ENCODE data around the gene IL11RA. TPM values are rescaled to one million over a fixed set of nuclear protein-coding genes. Genes with fewer than 3 reads are reported as not detected.
A peak's percentile ranks its signal among the peaks of the same experiment; 100 is the strongest.

IL11RA gene
- total and polyA plus RNA-seq, 2 of the 8 experiments (the other 6 are each of a cell fraction or from before 2014, with no cell fraction given): 5.5 to 9.1 TPM

GRCh38 chr9:34675048-34675714 is 23.2 kb downstream of the IL11RA start:
- no peak overlapping the region for H2BK12ac ChIP-seq (ENCODE audit: low read depth, low read length)
- H3K4me3 ChIP-seq (ENCODE audit: extremely low read depth in 1 of 4, insufficient read depth in 2 of 4, low read depth in 3 of 4, low read length in 4 of 4): no peak overlapping the region
- no peaks in the 10 kb centered on the region for H3K79me2 ChIP-seq (ENCODE audit: control insufficient read depth in 1 of 2, insufficient read depth in 2 of 2, low read length in 2 of 2)
- H3K18ac ChIP-seq (ENCODE audit: extremely low read depth, low read length): no peak overlapping the region
- no peak overlapping the region for H2BK20ac ChIP-seq (ENCODE audit: low read length)
- H3K56ac ChIP-seq (replicated peaks; ENCODE audit: insufficient read length, low read depth, low read length): no peak overlapping the region
- WGBS, 2 experiments (ENCODE audit: extremely low coverage in 1 of 2, insufficient coverage in 1 of 2, insufficient read length in 1 of 2, insufficient replicate concordance in 2 of 2, low coverage in 1 of 2, low lambda C conversion rate in 2 of 2, missing lambda C conversion rate in 1 of 2): 25% methylated on average over 10 of the region's 10 CpGs; no CpG with 5 or more reads in 1 of the 2 experiments
- 0 out of 7 replicates have a peak, but pooled peaks cover 0 to 2% (median under 1%) of the 10 kb centered on the region in 4 experiments for H3K4me1 ChIP-seq (replicated peaks in 1 of 4; ENCODE audit: control insufficient read depth in 3 of 4, insufficient read depth in 4 of 4, low read length in 3 of 4)
- H3K23me2 ChIP-seq (ENCODE audit: low read depth, low read length): no peaks in the 10 kb centered on the region; the same call in 1 of the 2 replicates
- no peak overlapping the region for H4K8ac ChIP-seq (ENCODE audit: extremely low read depth, insufficient read depth, low read length)
- peaks cover 0 to 4% of the 10 kb centered on the region in 2 experiments for H4K20me1 ChIP-seq (replicated peaks in 1 of 2; ENCODE audit: control insufficient read depth in 1 of 2, insufficient read depth in 2 of 2, low read length in 2 of 2)
- no peak overlapping the region for H4K5ac ChIP-seq (ENCODE audit: insufficient read length, low read depth, low read length)
- no peaks in the 10 kb centered on the region for H3K79me1 ChIP-seq (ENCODE audit: low read depth, low read length)
- H2BK120ac ChIP-seq (replicated peaks; ENCODE audit: low read depth, low read length): no peak overlapping the region
- no peak overlapping the region for H3K23ac ChIP-seq (ENCODE audit: insufficient read length)
- no peak overlapping the region for H3K27ac ChIP-seq (ENCODE audit: low read depth, low read length)
- DNase-seq (ENCODE audit: low read depth in 1 of 2, low spot score in 2 of 2): peak in 1 of 2 experiments; percentile 92
- H3K9me3 ChIP-seq (ENCODE audit: insufficient read depth in 2 of 2, low read depth in 1 of 2, low read length in 1 of 2): no peaks in the 10 kb centered on the region
- H2AK5ac ChIP-seq (ENCODE audit: low read depth, low read length): no peak overlapping the region
- H4K91ac ChIP-seq (replicated peaks; ENCODE audit: insufficient read length, low read length): no peak overlapping the region
- H3K27me3 ChIP-seq (replicated peaks in 1 of 4; ENCODE audit: control insufficient read depth in 3 of 4, extremely low read depth in 1 of 4, insufficient read depth in 3 of 4, low read length in 3 of 4): no peaks in the 10 kb centered on the region
- H3K4me2 ChIP-seq (ENCODE audit: insufficient read depth in 1 of 2, low read depth in 2 of 2, low read length in 2 of 2): no peak overlapping the region
- no peak overlapping the region for H3K9ac ChIP-seq (replicated peaks in 1 of 4; ENCODE audit: extremely low read depth in 1 of 4, low read depth in 3 of 4, low read length in 3 of 4)
- no peak overlapping the region for H2BK15ac ChIP-seq (ENCODE audit: low read length)
- H3K14ac ChIP-seq (ENCODE audit: insufficient read length): no peak overlapping the region
- POLR2A ChIA-PET (ENCODE audit: partially characterized antibody): interaction anchor here (0.8 to 1.1 kb wide), 3 partner anchors 10 to 27 kb away, joined by 3 to 6 read pairs (median 4); no protein-coding TSS in a partner anchor
- no peak overlapping the region for H3K4ac ChIP-seq (replicated peaks; ENCODE audit: insufficient read length, low read depth, low read length)
- CTCF ChIA-PET (ENCODE audit: partially characterized antibody): interaction anchor here (0.5 to 5.0 kb wide), 40 partner anchors 8 to 945 kb away, joined by 3 to 108 read pairs (median 4); partner anchors contain the start of genes ARID3C, CCL19, CCL21 and CCL27
- peak overlapping the region; percentile 33; the same call in 1 of the 2 replicates for H2AFZ ChIP-seq (ENCODE audit: low read length)
- H2BK5ac ChIP-seq (ENCODE audit: low read depth, low read length): no peak overlapping the region
- H3K36me3 ChIP-seq (ENCODE audit: control insufficient read depth in 2 of 4, insufficient read depth in 4 of 4, low read length in 3 of 4): no peaks in the 10 kb centered on the region
- FAIRE-seq: peak; percentile 80
- TF ChIP-seq YY1 (IDR thresholded peaks at IDR 0.05; ENCODE audit: low read depth, low read length): peak; percentile 48; the same call in 1 of the 2 replicates
- TF ChIP-seq, protein P1, sequence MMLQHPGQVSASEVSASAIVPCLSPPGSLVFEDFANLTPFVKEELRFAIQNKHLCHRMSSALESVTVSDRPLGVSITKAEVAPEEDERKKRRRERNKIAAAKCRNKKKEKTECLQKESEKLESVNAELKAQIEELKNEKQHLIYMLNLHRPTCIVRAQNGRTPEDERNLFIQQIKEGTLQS (IDR thresholded peaks at IDR 0.05; ENCODE audit: insufficient read depth, low read depth, low read length): peak; percentile 26; the same call in 1 of the 2 replicates
- TF ChIP-seq TAF7 (optimal IDR thresholded peaks at IDR 0.05; ENCODE audit: borderline replicate concordance, low read depth, low read length): peak; percentile 66
- TF ChIP-seq MAX (IDR thresholded peaks at IDR 0.05): peak; percentile 37; the same call in 1 of the 2 replicates
- peak in 1 of 2 experiments; percentile 48; a peak in 1 of 3 replicates for TF ChIP-seq EP300 (IDR thresholded peaks at IDR 0.05; ENCODE audit: borderline replicate concordance in 1 of 2, low read depth in 2 of 2, low read length in 2 of 2)
- TF ChIP-seq CTBP2 (IDR thresholded peaks at IDR 0.05; ENCODE audit: borderline replicate concordance, insufficient read depth, insufficient read length, low read length): no peak
- 0 out of 2 replicates have a peak, but pooled peaks have one; percentile 21 for TF ChIP-seq CHD2 (IDR thresholded peaks at IDR 0.05; ENCODE audit: low read length)

Measured in H1 (cell line).